GM23338 (cell line): ENCODE measurements around the gene MEF2A.

Experiments used
- CREB1 ChIP-seq: fragments of 250-450 bp; sonication (Bioruptor Pico); IDR thresholded peaks from 2 replicates; pipeline ENCODE4 v1.5.0; 2020; ENCODE audit warnings: low read depth, mild to moderate bottlenecking, moderate library complexity
- ETS1 ChIP-seq: IDR thresholded peaks from 2 replicates; pipeline ENCODE4 v1.6.1; 2016; ENCODE audit warnings: antibody characterized with exemption
- EZH2phosphoT487 ChIP-seq: fragments of 200-600 bp; sonication (generic); IDR thresholded peaks from one replicate; pipeline ENCODE4 v1.8.1; 2018; ENCODE audit warnings: antibody characterized with exemption; ENCODE audit not compliant: unreplicated experiment
- POLR2AphosphoS5 ChIP-seq: IDR thresholded peaks from 2 replicates; pipeline ENCODE4 v1.6.1; 2016; ENCODE audit warnings: antibody characterized with exemption, low read depth

DNA sequence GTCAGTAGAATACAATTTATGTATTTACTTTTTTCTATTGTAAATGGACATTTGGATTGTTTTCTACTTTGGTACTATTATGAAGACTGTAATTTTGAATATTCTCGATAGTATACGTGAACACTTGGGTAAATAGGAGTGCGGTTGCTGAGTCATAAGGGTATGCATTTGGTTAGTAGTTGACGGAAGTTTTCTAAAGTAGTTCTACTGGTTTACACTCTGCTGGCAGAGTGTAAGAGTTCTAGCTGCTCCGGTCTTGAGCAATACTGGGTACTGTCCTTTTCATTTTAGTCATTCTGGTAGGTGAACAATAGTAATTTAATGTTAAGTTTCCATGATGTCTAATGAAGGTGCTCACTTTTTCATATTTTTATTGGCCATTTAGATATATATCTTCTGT, 70.0 kb downstream of the MEF2A start:
- TF ChIP-seq ETS1 (no peak), EZH2phosphoT487 (no peak), POLR2AphosphoS5 (no peak), CREB1 (CRISPR knock-in tag) (no peak)
